SK-N-MC (cell line): Measurements from ENCODE around the gene LXN.

ENCODE experiments used
- DNase-seq: peaks from one replicate; pipeline ENCODE4 v3.0.0-alpha.2; 2011; ENCODE audit warnings: low read depth, low spot score
- H3K27ac ChIP-seq: fragments of 200-600 bp; sonication (generic); 2 replicates; pipeline ENCODE4 v1.5.1; 2016; ENCODE audit warnings: mixed run types
- H3K36me3 ChIP-seq: fragments of 200-600 bp; sonication (generic); 2 replicates; pipeline ENCODE4 v1.6.1; 2017; ENCODE audit warnings: antibody characterized with exemption, low read length, mixed read lengths; ENCODE audit not compliant: insufficient read depth
- H3K4me3 ChIP-seq: fragments of 200-600 bp; sonication (generic); 2 replicates; pipeline ENCODE4 v1.5.1; 2016
- H3K9ac ChIP-seq: fragments of 200-600 bp; sonication (generic); 2 replicates; pipeline ENCODE4 v1.8.0; 2017; ENCODE audit warnings: mixed run types, mixed read lengths; ENCODE audit not compliant: insufficient read length
- H3K9me3 ChIP-seq: fragments of 200-600 bp; sonication (generic); 2 replicates; pipeline ENCODE4 v1.6.1; 2017; ENCODE audit warnings: low read depth, mild to moderate bottlenecking, antibody characterized with exemption, low read length, moderate library complexity, mixed read lengths
- EZH2 ChIP-seq: fragments of 200-600 bp; sonication (generic); IDR thresholded peaks from one replicate; pipeline ENCODE4 v1.6.1; 2017; ENCODE audit warnings: antibody characterized with exemption
- FOXP2 ChIP-seq: optimal IDR thresholded peaks from 2 replicates; pipeline ENCODE3; 2011; ENCODE audit warnings: mild to moderate bottlenecking, moderate library complexity; ENCODE audit not compliant: insufficient read depth; ENCODE audit errors: extremely low read length, control extremely low read depth
- POLR2AphosphoS5 ChIP-seq: IDR thresholded peaks from 2 replicates; pipeline ENCODE4 v1.6.1; 2012; ENCODE audit warnings: mild to moderate bottlenecking, low read depth, low read length, borderline replicate concordance

Gene LXN

GRCh38 chr3:158680861-158681260, 8.4 kb upstream of the LXN start:
- Histone ChIP-seq H3K36me3 (peaks cover 34% of the 10 kb centered on the region), H3K9me3 (no peaks in the 10 kb centered on the region), H3K9ac (no peak overlapping the region), H3K27ac (no peak overlapping the region), H3K4me3 (no peak overlapping the region)
- no peak for DNase-seq
- no peak for TF ChIP-seq POLR2AphosphoS5
- no peak for TF ChIP-seq EZH2
- no peak for TF ChIP-seq FOXP2

- H3K9ac ChIP-seq, result no peak overlapping the region
- no peaks in the 10 kb centered on the region for H3K9me3 ChIP-seq
- peaks cover 22% of the 10 kb centered on the region for H3K36me3 ChIP-seq
- DNase-seq, result no peak
- no peak overlapping the region for H3K27ac ChIP-seq
- no peak overlapping the region for H3K4me3 ChIP-seq
- TF ChIP-seq POLR2AphosphoS5 (no peak), EZH2 (no peak), FOXP2 (no peak)
These were observed 7.1 kb upstream of the LXN start for GRCh38 chr3:158679547-158680000.

GRCh38 chr3:158678687-158679086, 6.2 kb upstream of the LXN start:
- no peaks in the 10 kb centered on the region for H3K9me3 ChIP-seq
- no peak for TF ChIP-seq FOXP2
- no peak for TF ChIP-seq EZH2
- no peak for TF ChIP-seq POLR2AphosphoS5
- DNase-seq, result no peak
- no peak overlapping the region for H3K4me3 ChIP-seq
- no peak overlapping the region for H3K27ac ChIP-seq
- no peak overlapping the region for H3K9ac ChIP-seq
- H3K36me3 ChIP-seq, result peaks cover 20% of the 10 kb centered on the region

GRCh38 chr3:158671821-158672214, 630 bp downstream of the LXN start:
- Histone ChIP-seq H3K9ac (no peak overlapping the region), H3K36me3 (peaks cover 39% of the 10 kb centered on the region), H3K4me3 (no peak overlapping the region), H3K27ac (no peak overlapping the region), H3K9me3 (no peaks in the 10 kb centered on the region)
- DNase-seq, result no peak
- TF ChIP-seq FOXP2, result no peak
- no peak for TF ChIP-seq EZH2
- no peak for TF ChIP-seq POLR2AphosphoS5

GRCh38 chr3:158668506-158668905, 3.9 kb downstream of the LXN start:
- Histone ChIP-seq H3K9me3 (no peaks in the 10 kb centered on the region), H3K27ac (no peak overlapping the region), H3K4me3 (no peak overlapping the region), H3K9ac (no peak overlapping the region), H3K36me3 (peaks cover 69% of the 10 kb centered on the region)
- no peak for TF ChIP-seq EZH2
- no peak for TF ChIP-seq FOXP2
- no peak for TF ChIP-seq POLR2AphosphoS5
- DNase-seq, result no peak

- H3K9me3 ChIP-seq, result no peaks in the 10 kb centered on the region
- no peak overlapping the region for H3K9ac ChIP-seq
- no peak overlapping the region for H3K27ac ChIP-seq
- H3K4me3 ChIP-seq, result no peak overlapping the region
- TF ChIP-seq FOXP2 (no peak), EZH2 (no peak), POLR2AphosphoS5 (no peak)
- H3K36me3 ChIP-seq, result peaks cover 71% of the 10 kb centered on the region
- no peak for DNase-seq
These were observed 6.0 kb downstream of the LXN start for GRCh38 chr3:158666416-158666815.

GRCh38 chr3:158663832-158664231, 8.6 kb downstream of the LXN start:
- H3K27ac ChIP-seq, result no peak overlapping the region
- no peak overlapping the region for H3K9ac ChIP-seq
- no peak for TF ChIP-seq EZH2
- no peak for DNase-seq
- no peak overlapping the region for H3K4me3 ChIP-seq
- H3K36me3 ChIP-seq, result peaks cover 86% of the 10 kb centered on the region
- no peaks in the 10 kb centered on the region for H3K9me3 ChIP-seq

- no peak for TF ChIP-seq EZH2
- no peak for TF ChIP-seq POLR2AphosphoS5
- Histone ChIP-seq H3K4me3 (no peak overlapping the region), H3K27ac (no peak overlapping the region), H3K9ac (no peak overlapping the region), H3K9me3 (no peaks in the 10 kb centered on the region), H3K36me3 (peaks cover 82% of the 10 kb centered on the region)
- DNase-seq, result no peak
These were observed 9.2 kb downstream of the LXN start for GRCh38 chr3:158663246-158663645.

GRCh38 chr3:158660711-158661110, 11.7 kb downstream of the LXN start:
- no peak for DNase-seq
- H3K27ac ChIP-seq, result no peak overlapping the region
- peaks cover 71% of the 10 kb centered on the region for H3K36me3 ChIP-seq
- no peak overlapping the region for H3K9ac ChIP-seq
- H3K9me3 ChIP-seq, result no peaks in the 10 kb centered on the region
- no peak for TF ChIP-seq FOXP2
- no peak for TF ChIP-seq EZH2
- TF ChIP-seq POLR2AphosphoS5, result no peak
- no peak overlapping the region for H3K4me3 ChIP-seq
